GM18870 (cell line): ENCODE results near the gene RASAL2.
"Not testable (repeated sequence)": the region's sequence is repeated elsewhere in the genome, so short reads cannot be mapped to it uniquely, and the experiment has no call there.

Source experiments
- ATAC-seq: cut with Tn5 transposase; IDR thresholded peaks from one replicate; pipeline ENCODE4 v1.9.1; 2021; ENCODE audit warnings: moderate library complexity; ENCODE audit not compliant: unreplicated experiment

The RASAL2 gene

GRCh38 chr1:178151831-178152230 is 57.9 kb downstream of the RASAL2 start:
- no peak for ATAC-seq

- ATAC-seq = no peak
These were observed 61.8 kb downstream of the RASAL2 start for GRCh38 chr1:178155481-178156255.

- ATAC-seq = no peak
These were observed 67.0 kb downstream of the RASAL2 start for GRCh38 chr1:178160736-178161475.

- ATAC-seq = no peak
These were observed 67.6 kb downstream of the RASAL2 start for GRCh38 chr1:178161516-178161915.

- no peak for ATAC-seq
These were observed 71.3 kb downstream of the RASAL2 start for GRCh38 chr1:178165196-178165595.

GRCh38 chr1:178166429-178167024 is 72.6 kb downstream of the RASAL2 start:
- no peak for ATAC-seq

GRCh38 chr1:178168536-178168935 is 74.6 kb downstream of the RASAL2 start:
- no peak for ATAC-seq

- no peak for ATAC-seq
These were observed 75.7 kb downstream of the RASAL2 start for GRCh38 chr1:178169649-178170048.

- no peak for ATAC-seq
These were observed 79.0 kb downstream of the RASAL2 start for GRCh38 chr1:178172939-178173338.

- no peak for ATAC-seq
These were observed 80.6 kb downstream of the RASAL2 start for GRCh38 chr1:178174539-178174938.

- ATAC-seq = no peak
These were observed 86.5 kb downstream of the RASAL2 start for GRCh38 chr1:178180405-178180804.

GRCh38 chr1:178183796-178184195 is 89.9 kb downstream of the RASAL2 start:
- ATAC-seq = no peak

GRCh38 chr1:178188306-178188705 is 94.4 kb downstream of the RASAL2 start:
- ATAC-seq = no peak

GRCh38 chr1:178189814-178190213 is 95.9 kb downstream of the RASAL2 start:
- ATAC-seq = no peak

- ATAC-seq = no peak
These were observed 97.0 kb downstream of the RASAL2 start for GRCh38 chr1:178190881-178191280.

- ATAC-seq = no peak
These were observed 98.8 kb downstream of the RASAL2 start for GRCh38 chr1:178192686-178193085.

- ATAC-seq = no peak
These were observed 102.7 kb downstream of the RASAL2 start for GRCh38 chr1:178196631-178197030.

GRCh38 chr1:178202095-178202494 is 108.2 kb downstream of the RASAL2 start:
- ATAC-seq = not testable (repeated sequence)

GRCh38 chr1:178202546-178202945 is 108.6 kb downstream of the RASAL2 start:
- not testable (repeated sequence) for ATAC-seq

- ATAC-seq = not testable (repeated sequence)
These were observed 114.5 kb downstream of the RASAL2 start for GRCh38 chr1:178208269-178208856.

- no peak for ATAC-seq
These were observed 116.0 kb downstream of the RASAL2 start for GRCh38 chr1:178209935-178210334.
